IMR-90 (cell line): ENCODE measurements around the gene RET. TPM values are rescaled to one million over a fixed set of nuclear protein-coding genes. Genes with fewer than 3 reads are reported as not detected.

Source experiments
- ATAC-seq: fragments of 200-7000 bp; cut with Tn5 transposase; 2 replicates; pipeline ENCODE4 v1.9.1; 2020; ENCODE audit warnings: low read depth, mild to moderate bottlenecking, moderate library complexity
- BruUV-seq: library from RNA; stranded (reverse); fragments of 400-500 nt; replicated peaks from 2 replicates; lab custom pipeline; 2021; lab: Mats Ljungman, UMichigan
- CTCF ChIA-PET: fragments of 300-600 bp; formaldehyde crosslinking; extraction: SDS; loops from one replicate; lab custom pipeline; 2021; ENCODE audit warnings: antibody characterized with exemption; lab: Yijun Ruan, JAX
- POLR2A ChIA-PET: fragments of 300-600 bp; sonication (Branson Sonifier 250); formaldehyde crosslinking; loops from one replicate; lab custom pipeline; 2022; ENCODE audit warnings: antibody characterized with exemption; ENCODE audit not compliant: unreplicated experiment; lab: Charles Lee
- DNase-seq: peaks from one replicate; pipeline ENCODE4 v3.0.0; 2013
- H2AFZ ChIP-seq: replicated peaks from 2 replicates; pipeline ENCODE3; 2013; ENCODE audit warnings: low read length, mild to moderate bottlenecking; ENCODE audit not compliant: poor library complexity
- H2AK5ac ChIP-seq: 2 replicates; pipeline ENCODE4 v1.6.1; 2013; ENCODE audit warnings: low read depth, low read length, inconsistent platforms
- H2AK9ac ChIP-seq: replicated peaks from 2 replicates; pipeline ENCODE3; 2013; ENCODE audit warnings: mild to moderate bottlenecking, low read depth, low read length, moderate library complexity; ENCODE audit not compliant: poor library complexity
- H2BK120ac ChIP-seq: 2 replicates; pipeline ENCODE4 v1.6.1; 2013; ENCODE audit warnings: low read depth, low read length, inconsistent platforms
- H2BK15ac ChIP-seq: 3 replicates; pipeline ENCODE4 v1.6.1; 2013; ENCODE audit warnings: low read depth, low read length, inconsistent platforms
- H2BK20ac ChIP-seq: 2 replicates; pipeline ENCODE4 v1.6.1; 2013; ENCODE audit warnings: low read depth, mild to moderate bottlenecking, inconsistent platforms, low read length, moderate library complexity
- H2BK5ac ChIP-seq: 2 replicates; pipeline ENCODE4 v1.6.1; 2013; ENCODE audit warnings: mild to moderate bottlenecking, low read depth, low read length, inconsistent platforms; ENCODE audit not compliant: poor library complexity, severe bottlenecking
- H3K14ac ChIP-seq: replicated peaks from 2 replicates; pipeline ENCODE4 v1.6.1; 2013; ENCODE audit warnings: low read depth, low read length, inconsistent platforms
- H3K18ac ChIP-seq: 2 replicates; pipeline ENCODE4 v1.6.1; 2013; ENCODE audit warnings: low read depth, low read length, control low read depth
- H3K23ac ChIP-seq: 2 replicates; pipeline ENCODE4 v1.6.1; 2013; ENCODE audit warnings: low read depth, low read length, inconsistent platforms
- H3K27ac ChIP-seq: 2 replicates; pipeline ENCODE4 v1.5.1; 2013; ENCODE audit warnings: mild to moderate bottlenecking, control low read depth, low read length; ENCODE audit not compliant: insufficient read depth
- H3K27me3 ChIP-seq: 2 replicates; pipeline ENCODE4 v1.6.1; 2013; ENCODE audit warnings: low read length; ENCODE audit not compliant: control insufficient read depth, insufficient read depth
- H3K36me3 ChIP-seq: 2 replicates; pipeline ENCODE4 v1.6.1; 2013; ENCODE audit warnings: low read length, mixed read lengths; ENCODE audit not compliant: control insufficient read depth, insufficient read depth
- H3K4ac ChIP-seq: 2 replicates; pipeline ENCODE4 v1.6.1; 2013; ENCODE audit warnings: low read depth, low read length, inconsistent platforms
- H3K4me1 ChIP-seq: 2 replicates; pipeline ENCODE4 v1.6.1; 2013; ENCODE audit warnings: low read length, mixed read lengths; ENCODE audit not compliant: control insufficient read depth, insufficient read depth
- H3K4me2 ChIP-seq: 2 replicates; pipeline ENCODE4 v1.6.1; 2013; ENCODE audit warnings: low read depth, mild to moderate bottlenecking, control low read depth, low read length, moderate library complexity
- H3K4me3 ChIP-seq: 2 replicates; pipeline ENCODE4 v1.5.1; 2013; ENCODE audit warnings: low read depth, mild to moderate bottlenecking, control low read depth, low read length, moderate library complexity; ENCODE audit not compliant: insufficient read depth
- H3K56ac ChIP-seq: 2 replicates; pipeline ENCODE4 v1.6.1; 2013; ENCODE audit warnings: low read length, inconsistent platforms; ENCODE audit not compliant: insufficient read depth; ENCODE audit errors: extremely low read depth
- H3K79me1 ChIP-seq, 2 experiments: 2 replicates each; pipeline ENCODE4 v1.6.1; 2013; ENCODE audit warnings: low read length in 2 of 2, inconsistent platforms in 1 of 2, low read depth in 1 of 2
- H3K9ac ChIP-seq: 2 replicates; pipeline ENCODE4 v1.6.1; 2013; ENCODE audit warnings: low read depth, low read length, control low read depth
- H3K9me1 ChIP-seq: 2 replicates; pipeline ENCODE4 v1.6.1; 2013; ENCODE audit warnings: low read length, inconsistent platforms; ENCODE audit not compliant: insufficient read depth
- H3K9me3 ChIP-seq: 2 replicates; pipeline ENCODE4 v1.6.1; 2013; ENCODE audit warnings: low read length; ENCODE audit not compliant: control insufficient read depth, insufficient read depth
- H4K20me1 ChIP-seq: 2 replicates; pipeline ENCODE4 v1.6.1; 2013; ENCODE audit warnings: low read length, inconsistent platforms; ENCODE audit not compliant: insufficient read depth
- H4K5ac ChIP-seq: 2 replicates; pipeline ENCODE4 v1.6.1; 2013; ENCODE audit warnings: mild to moderate bottlenecking, low read depth, low read length, control low read depth
- H4K8ac ChIP-seq, 2 experiments: 2 replicates each; pipeline ENCODE4 v1.6.1; 2013; ENCODE audit warnings: low read depth in 2 of 2, low read length in 2 of 2, control low read depth in 1 of 2, inconsistent platforms in 1 of 2
- H4K91ac ChIP-seq: 2 replicates; pipeline ENCODE4 v1.6.1; 2013; ENCODE audit warnings: low read depth, low read length, inconsistent platforms; ENCODE audit not compliant: insufficient read depth
- CTCF ChIP-seq: conservative IDR thresholded peaks from 2 replicates; pipeline ENCODE4 v1.5.1; 2012; ENCODE audit warnings: mild to moderate bottlenecking, low read depth, low read length, improper control_type of control experiment
- FOS ChIP-seq: fragments of 150-350 bp; IDR thresholded peaks from 2 replicates; pipeline ENCODE4 v1.6.1; 2016; ENCODE audit warnings: low read depth, low read length
- MAZ ChIP-seq: IDR thresholded peaks from 2 replicates; pipeline ENCODE4 v1.6.1; 2012; ENCODE audit warnings: low read depth, mild to moderate bottlenecking, low read length, improper control_type of control experiment, moderate library complexity, borderline replicate concordance
- WGBS, 2 experiments: methylation state at CpG; one replicate each; pipeline versions ENCODE4 v1.1.5 to v1.1.7; 2013; ENCODE audit warnings: missing lambda C conversion rate in 2 of 2; ENCODE audit not compliant: insufficient read length in 1 of 2; ENCODE audit errors: extremely low coverage in 2 of 2; 5-methylcytosine and 5-hydroxymethylcytosine counted together
- dilution Hi-C: fragments of 300-500 bp; cut with HindIII; formaldehyde crosslinking; loops from one replicate; pipeline ENCODE4 v1.14.3; 2018; ENCODE audit warnings: low sequenced_read_pairs; ENCODE audit not compliant: unreplicated experiment
- in situ Hi-C: fragments of 300-500 bp; cut with MboI; formaldehyde crosslinking; loops from 3 replicates; pipeline ENCODE4 v1.14.3; 2019; ENCODE audit warnings: low sequenced_read_pairs, inconsistent platforms, mixed read lengths
- intact Hi-C: fragments of 100-400 bp; cut with micrococcal nuclease; formaldehyde crosslinking; loops from 2 replicates; pipeline ENCODE4 v1.10.0; 2022
- polyA plus RNA-seq, 3 experiments: library from polyadenylated mRNA; depleted of rRNA; stranded (reverse); fragments of >200 nt; gene quantifications; 2 replicates each; pipeline ENCODE4 v1.2.3, GENCODE V29; 2012; ENCODE audit warnings: low replicate concordance in 1 of 3
- total RNA-seq: library from RNA; depleted of rRNA; stranded (reverse); fragments of >200 nt; gene quantifications from 2 replicates; pipeline ENCODE4 v1.2.3, GENCODE V29; 2012

RET gene
- total and polyA plus RNA-seq, 2 of the 4 experiments (the other 2 are of a cell fraction) = 0.10 to 0.18 TPM

DNA sequence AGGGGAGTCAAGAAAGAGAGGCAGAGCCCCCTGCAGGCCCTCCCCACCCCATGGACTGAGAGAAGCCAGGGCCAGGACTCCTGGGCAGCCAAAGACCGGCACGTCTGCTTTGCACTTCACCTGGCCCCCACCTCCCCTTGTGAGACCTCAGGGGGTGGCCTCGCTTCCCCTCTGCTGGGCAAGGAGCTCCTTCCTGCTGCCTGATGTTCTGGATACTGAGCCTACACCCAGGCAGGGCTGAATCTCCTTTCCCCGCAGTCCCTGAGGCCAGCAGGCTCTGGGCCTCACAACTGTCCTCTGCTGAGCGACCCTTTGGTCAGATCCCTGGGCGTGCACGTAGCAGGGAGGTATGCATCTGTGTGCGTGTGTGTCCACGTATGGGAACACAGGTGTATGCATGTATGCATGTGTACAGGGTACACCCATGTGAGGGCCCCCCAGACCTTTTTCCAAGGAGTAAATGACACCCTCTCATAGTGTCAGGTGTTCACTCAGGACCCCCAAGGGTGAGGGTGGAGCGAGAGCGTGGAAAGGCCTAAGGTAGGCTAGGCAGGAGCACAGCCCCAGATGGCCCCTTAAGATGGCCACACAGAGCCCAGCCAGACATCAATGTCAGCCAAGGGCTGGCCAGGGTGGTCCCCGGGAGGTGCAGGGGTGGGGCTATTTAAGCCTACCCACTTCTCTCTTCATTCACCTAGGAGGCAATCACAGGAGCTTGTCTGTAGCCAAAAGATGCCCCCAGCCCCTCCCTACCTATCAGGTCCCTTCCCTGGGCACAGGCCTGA, 1.9 kb upstream of the RET start:
- no peaks in the 10 kb centered on the region for H3K79me1 ChIP-seq
- H3K18ac ChIP-seq = no peak overlapping the region
- POLR2A ChIA-PET = no interaction called here
- no peaks in the 10 kb centered on the region for H3K9me1 ChIP-seq
- no peak overlapping the region for H4K91ac ChIP-seq
- H3K14ac ChIP-seq = no peak overlapping the region
- H4K8ac ChIP-seq = no peak overlapping the region
- H3K4me2 ChIP-seq = no peak overlapping the region
- BruUV-seq = no TSS peak
- no peak overlapping the region for H2BK5ac ChIP-seq
- dilution Hi-C loops = no loop called here
- TF ChIP-seq CTCF = no peak
- no peak for TF ChIP-seq FOS
- no peak for TF ChIP-seq MAZ
- CTCF ChIA-PET = no interaction called here
- in situ Hi-C loops = loop anchor here (25.0 kb wide), 1 partner anchor 188 kb away; no protein-coding TSS in a partner anchor
- H2AFZ ChIP-seq = no peak overlapping the region
- no peaks in the 10 kb centered on the region for H3K4me1 ChIP-seq
- no peaks in the 10 kb centered on the region for H4K20me1 ChIP-seq
- no peak overlapping the region for H3K56ac ChIP-seq
- no peak overlapping the region for H3K9ac ChIP-seq
- H3K4ac ChIP-seq = no peak overlapping the region
- no peak overlapping the region for H2AK5ac ChIP-seq
- intact Hi-C loops = no loop called here
- H3K9me3 ChIP-seq = no peaks in the 10 kb centered on the region
- H2BK15ac ChIP-seq = no peak overlapping the region
- peaks cover 42% of the 10 kb centered on the region for H3K27me3 ChIP-seq
- no peak overlapping the region for H2BK20ac ChIP-seq
- 75% methylated on average over 1 of the region's 12 CpGs; no CpG with 5 or more reads in 1 of the 2 experiments for WGBS, 2 experiments
- H3K27ac ChIP-seq = no peak overlapping the region
- no peak overlapping the region for H2BK120ac ChIP-seq
- DNase-seq (no peak), ATAC-seq (no peak)
- H3K4me3 ChIP-seq = no peak overlapping the region
- H3K36me3 ChIP-seq = no peaks in the 10 kb centered on the region
- no peak overlapping the region for H2AK9ac ChIP-seq
- no peak overlapping the region for H4K5ac ChIP-seq
- no peak overlapping the region for H3K23ac ChIP-seq
